OCI-LY3 (cell line): ENCODE measurements around the gene LARGE1.

Experiments
- H2AFZ ChIP-seq: fragments of 200-600, 300-600 bp; shearing (Covaris generic); 2 replicates; pipeline ENCODE4 v1.6.0; 2014; ENCODE audit warnings: antibody characterized with exemption, low read depth, low read length
- H3K27ac ChIP-seq: fragments of 200-600, 300-600 bp; sonication (generic); 2 replicates; pipeline ENCODE4 v1.5.1; 2014; ENCODE audit warnings: mild to moderate bottlenecking, low read length, moderate library complexity, mixed read lengths
- H3K27me3 ChIP-seq: fragments of 200-600, 300-600 bp; sonication (generic); 2 replicates; pipeline ENCODE4 v1.6.1; 2014; ENCODE audit warnings: low read depth, low read length, mixed read lengths
- H3K36me3 ChIP-seq: fragments of 200-600, 300-600 bp; sonication (generic); replicated peaks from 2 replicates; pipeline ENCODE3; 2014; ENCODE audit warnings: low read depth, low read length, mixed read lengths
- H3K4me1 ChIP-seq: fragments of 300-600, 200-600 bp; sonication (generic); 2 replicates; pipeline ENCODE4 v1.6.1; 2014; ENCODE audit warnings: low read length, mixed read lengths
- H3K4me2 ChIP-seq: fragments of 200-600, 300-600 bp; sonication (generic); 2 replicates; pipeline ENCODE4 v1.6.1; 2014; ENCODE audit warnings: low read length, mixed read lengths
- H3K4me3 ChIP-seq: fragments of 300-600, 200-600 bp; sonication (generic); 2 replicates; pipeline ENCODE4 v1.5.1; 2014; ENCODE audit warnings: antibody characterized with exemption, mild to moderate bottlenecking, low read length, moderate library complexity
- H3K79me2 ChIP-seq: fragments of 300-600, 200-600 bp; shearing (Covaris generic); 2 replicates; pipeline ENCODE4 v1.6.1; 2014; ENCODE audit warnings: mild to moderate bottlenecking, low read length, mixed read lengths
- H3K9ac ChIP-seq: fragments of 300-600, 200-600 bp; shearing (Covaris generic); 2 replicates; pipeline ENCODE4 v1.6.0; 2014; ENCODE audit warnings: mild to moderate bottlenecking, low read length, moderate library complexity
- H3K9me3 ChIP-seq: fragments of 200-600, 300-600 bp; shearing (Covaris generic); 2 replicates; pipeline ENCODE4 v1.6.1; 2014; ENCODE audit warnings: low read length, mixed read lengths; ENCODE audit not compliant: insufficient read depth
- H4K20me1 ChIP-seq: fragments of 200-600, 300-600 bp; sonication (generic); 2 replicates; pipeline ENCODE4 v1.6.1; 2016; ENCODE audit warnings: low read length, mixed read lengths; ENCODE audit not compliant: insufficient read depth
- EZH2phosphoT487 ChIP-seq: fragments of 200-600 bp; shearing (Covaris generic); IDR thresholded peaks from 2 replicates; pipeline ENCODE4 v1.6.1; 2018; ENCODE audit warnings: antibody characterized with exemption, mixed run types, low read depth
- TF ChIP-seq, protein P1 (sequence below): fragments of 200-600, 300-600 bp; sonication (generic); IDR thresholded peaks from 2 replicates; pipeline ENCODE4 v1.5.1; 2014; ENCODE audit warnings: antibody characterized with exemption, low read length, low read depth

LARGE1 gene

DNA sequence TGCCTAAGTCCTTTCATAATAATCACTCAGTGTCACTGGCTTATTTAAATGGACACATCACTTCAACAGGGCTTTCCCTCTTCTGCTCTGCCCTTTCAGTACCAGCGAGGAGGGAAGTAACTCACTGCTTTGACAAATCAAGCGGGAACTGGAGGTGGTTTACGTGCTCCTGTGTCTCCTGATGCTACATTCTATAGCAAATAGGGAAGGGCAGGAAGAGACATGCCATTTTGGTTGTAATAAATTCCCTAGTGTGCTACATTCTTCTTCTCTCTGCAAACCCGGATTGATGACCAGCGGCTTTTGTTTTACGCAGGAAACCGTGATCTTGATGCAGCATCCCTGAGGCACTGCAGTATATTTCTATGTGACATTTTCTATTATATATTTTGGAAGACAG lies 491.0 kb downstream of the LARGE1 start:
- no peaks in the 10 kb centered on the region for H3K79me2 ChIP-seq
- no peak for TF ChIP-seq EZH2phosphoT487
- TF ChIP-seq, protein P1, sequence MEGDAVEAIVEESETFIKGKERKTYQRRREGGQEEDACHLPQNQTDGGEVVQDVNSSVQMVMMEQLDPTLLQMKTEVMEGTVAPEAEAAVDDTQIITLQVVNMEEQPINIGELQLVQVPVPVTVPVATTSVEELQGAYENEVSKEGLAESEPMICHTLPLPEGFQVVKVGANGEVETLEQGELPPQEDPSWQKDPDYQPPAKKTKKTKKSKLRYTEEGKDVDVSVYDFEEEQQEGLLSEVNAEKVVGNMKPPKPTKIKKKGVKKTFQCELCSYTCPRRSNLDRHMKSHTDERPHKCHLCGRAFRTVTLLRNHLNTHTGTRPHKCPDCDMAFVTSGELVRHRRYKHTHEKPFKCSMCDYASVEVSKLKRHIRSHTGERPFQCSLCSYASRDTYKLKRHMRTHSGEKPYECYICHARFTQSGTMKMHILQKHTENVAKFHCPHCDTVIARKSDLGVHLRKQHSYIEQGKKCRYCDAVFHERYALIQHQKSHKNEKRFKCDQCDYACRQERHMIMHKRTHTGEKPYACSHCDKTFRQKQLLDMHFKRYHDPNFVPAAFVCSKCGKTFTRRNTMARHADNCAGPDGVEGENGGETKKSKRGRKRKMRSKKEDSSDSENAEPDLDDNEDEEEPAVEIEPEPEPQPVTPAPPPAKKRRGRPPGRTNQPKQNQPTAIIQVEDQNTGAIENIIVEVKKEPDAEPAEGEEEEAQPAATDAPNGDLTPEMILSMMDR, result no peak
- no peak overlapping the region for H3K4me3 ChIP-seq
- no peaks in the 10 kb centered on the region for H3K27me3 ChIP-seq
- H3K27ac ChIP-seq, result no peak overlapping the region
- H3K9me3 ChIP-seq, result no peaks in the 10 kb centered on the region
- no peaks in the 10 kb centered on the region for H3K4me1 ChIP-seq
- H3K9ac ChIP-seq, result no peak overlapping the region
- no peaks in the 10 kb centered on the region for H3K36me3 ChIP-seq
- H3K4me2 ChIP-seq, result no peak overlapping the region
- H2AFZ ChIP-seq, result no peak overlapping the region
- H4K20me1 ChIP-seq, result 0 out of 2 replicates have a peak, but pooled peaks cover 2% of the 10 kb centered on the region

DNA sequence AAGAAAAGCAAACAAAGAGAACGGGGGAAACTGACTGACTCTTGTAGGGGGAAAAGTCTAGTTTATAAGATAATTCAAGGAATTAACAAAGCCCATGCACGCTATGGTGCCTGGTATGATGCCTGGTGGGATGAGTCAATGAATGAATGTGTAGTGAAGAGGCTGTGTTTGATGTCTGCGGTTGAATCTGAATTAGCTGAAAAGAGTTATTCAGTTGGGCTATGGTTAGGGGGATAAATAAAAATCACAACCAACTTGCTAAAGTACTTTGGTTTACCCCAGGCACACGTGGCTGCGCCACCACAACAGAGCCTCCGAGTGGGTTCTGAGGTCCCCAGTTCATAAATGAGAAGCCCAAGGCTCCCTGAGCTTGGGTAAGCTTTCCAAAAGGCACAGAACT lies 492.8 kb downstream of the LARGE1 start:
- Histone ChIP-seq H3K27me3 (no peaks in the 10 kb centered on the region), H3K4me2 (no peak overlapping the region), H3K36me3 (no peaks in the 10 kb centered on the region), H3K4me1 (no peaks in the 10 kb centered on the region), H3K9me3 (no peaks in the 10 kb centered on the region), H2AFZ (no peak overlapping the region), H4K20me1 (0 out of 2 replicates have a peak, but pooled peaks cover 2% of the 10 kb centered on the region), H3K4me3 (no peak overlapping the region), H3K27ac (no peak overlapping the region), H3K9ac (no peak overlapping the region), H3K79me2 (no peaks in the 10 kb centered on the region)
- no peak for TF ChIP-seq EZH2phosphoT487
- TF ChIP-seq, protein P1, result no peak

DNA sequence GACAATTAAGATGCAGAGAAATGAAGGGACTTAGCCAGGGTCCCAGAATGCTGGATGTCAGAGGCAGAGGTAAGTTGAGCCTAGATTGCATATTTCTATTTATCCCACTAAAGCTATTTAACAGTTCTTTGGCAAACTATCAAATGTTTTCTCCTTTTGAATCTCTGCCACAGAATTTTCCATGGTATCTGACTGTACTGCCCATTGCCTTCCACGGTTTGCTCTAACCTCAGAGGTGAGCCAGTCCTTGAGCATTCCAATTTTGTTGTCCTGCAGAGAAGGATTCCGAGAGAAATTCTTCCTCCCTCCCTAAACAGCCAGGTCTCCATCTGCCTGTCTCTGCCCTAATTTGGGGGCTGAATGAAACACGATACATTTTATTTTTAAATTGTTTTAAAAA lies 493.8 kb downstream of the LARGE1 start:
- no peaks in the 10 kb centered on the region for H3K27me3 ChIP-seq
- no peaks in the 10 kb centered on the region for H3K36me3 ChIP-seq
- H2AFZ ChIP-seq, result no peak overlapping the region
- H3K4me1 ChIP-seq, result no peaks in the 10 kb centered on the region
- no peak overlapping the region for H3K9ac ChIP-seq
- H3K79me2 ChIP-seq, result no peaks in the 10 kb centered on the region
- no peak for TF ChIP-seq EZH2phosphoT487
- TF ChIP-seq, protein P1, result no peak
- no peak overlapping the region for H3K4me3 ChIP-seq
- H3K4me2 ChIP-seq, result no peak overlapping the region
- no peak overlapping the region for H3K27ac ChIP-seq
- H4K20me1 ChIP-seq, result 0 out of 2 replicates have a peak, but pooled peaks cover 2% of the 10 kb centered on the region
- H3K9me3 ChIP-seq, result no peaks in the 10 kb centered on the region

DNA sequence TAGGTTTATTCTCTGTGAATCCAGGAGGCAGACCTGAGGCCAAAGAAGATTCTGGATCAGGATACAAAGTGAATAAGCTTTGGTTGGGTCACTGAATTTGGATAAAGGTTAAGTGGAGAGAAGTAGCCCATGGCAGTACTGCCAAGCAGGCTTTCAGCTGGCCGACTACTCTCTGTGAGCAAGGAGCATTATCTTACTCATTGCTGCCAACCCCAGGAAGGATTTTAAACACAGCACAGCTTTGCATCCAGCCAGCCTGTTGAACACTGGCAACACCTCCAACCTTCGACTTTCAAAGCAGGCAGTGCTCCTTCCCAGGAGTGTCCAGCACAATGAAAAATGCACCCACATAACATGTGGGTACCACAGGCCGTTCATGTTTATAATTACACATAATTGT lies 498.4 kb downstream of the LARGE1 start:
- TF ChIP-seq, protein P1, result no peak
- no peak for TF ChIP-seq EZH2phosphoT487
- H3K79me2 ChIP-seq, result no peaks in the 10 kb centered on the region

More for the DNA sequence above, 498.4 kb downstream of the LARGE1 start:
- Histone ChIP-seq H2AFZ (no peak overlapping the region), H3K9me3 (no peaks in the 10 kb centered on the region), H4K20me1 (0 out of 2 replicates have a peak, but pooled peaks cover 2% of the 10 kb centered on the region), H3K4me3 (no peak overlapping the region), H3K4me2 (no peak overlapping the region), H3K9ac (no peak overlapping the region), H3K36me3 (no peaks in the 10 kb centered on the region), H3K27me3 (no peaks in the 10 kb centered on the region), H3K4me1 (no peaks in the 10 kb centered on the region), H3K27ac (no peak overlapping the region)
